GM12892 (cell line): ENCODE results near the gene FAM135A.

Source experiments
- DNase-seq: peaks from one replicate; pipeline ENCODE4 v3.0.0; 2011; ENCODE audit not compliant: insufficient read length
- FAIRE-seq: peaks from 2 replicates; lab custom pipeline; 2011; peaks lifted over from hg19 to GRCh38; lab: Jason Lieb, UNC
- POLR2A ChIP-seq: IDR thresholded peaks from 2 replicates; pipeline ENCODE4 v1.6.1; 2011; ENCODE audit warnings: low read depth, low read length, control low read depth
- POLR2AphosphoS5 ChIP-seq: IDR thresholded peaks from 2 replicates; pipeline ENCODE4 v1.6.1; 2011; ENCODE audit warnings: low read depth, low read length, control low read depth
- TAF1 ChIP-seq: IDR thresholded peaks from 2 replicates; pipeline ENCODE4 v1.6.1; 2011; ENCODE audit warnings: low read depth, mild to moderate bottlenecking, control low read depth, low read length, borderline replicate concordance

FAM135A gene

DNA sequence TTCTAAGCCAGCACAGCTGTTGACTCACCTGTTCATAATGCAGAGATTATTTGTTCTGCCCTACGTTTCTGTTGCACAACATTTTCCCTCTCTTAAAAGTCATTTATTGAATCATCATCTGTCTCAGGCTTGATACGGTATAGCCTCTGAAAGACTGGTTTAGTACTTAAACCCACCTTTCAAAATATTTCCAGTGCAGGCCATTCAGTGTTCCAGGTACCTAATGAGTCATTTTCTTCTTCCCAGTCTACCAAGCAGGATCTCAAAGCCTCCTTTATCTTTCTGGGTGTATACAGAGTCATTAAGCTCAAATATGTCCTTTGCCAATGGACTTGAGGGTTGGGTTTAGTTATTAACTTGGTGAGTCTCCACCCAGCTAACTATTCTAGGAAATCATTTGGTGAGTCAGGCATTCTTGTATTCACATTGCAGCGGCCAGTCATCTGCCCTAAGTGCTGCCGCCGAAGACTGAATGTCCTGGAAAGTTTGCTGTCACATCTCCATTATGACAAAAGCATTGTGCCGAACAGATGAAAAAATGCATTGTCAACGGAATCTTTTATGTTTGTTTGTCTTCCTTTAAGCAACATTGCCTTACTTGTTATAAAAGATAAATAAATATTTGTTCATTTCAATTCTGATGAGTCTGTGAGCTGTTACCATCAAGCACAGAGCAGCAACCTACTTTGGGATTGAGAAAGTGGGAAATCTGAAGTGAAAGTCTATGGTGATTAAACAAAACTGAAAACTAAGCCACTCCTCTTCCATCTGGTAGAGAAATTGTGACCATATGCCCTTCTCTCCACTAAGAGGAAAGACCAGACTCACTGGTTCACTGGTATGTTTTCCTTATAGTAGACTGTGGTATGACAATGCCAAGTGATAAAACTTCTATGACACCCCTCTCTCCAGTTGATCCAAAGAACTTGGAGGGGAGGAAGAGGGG lies 14.3 kb upstream of the FAM135A start:
- no peak for FAIRE-seq
- no peak for DNase-seq
- TF ChIP-seq POLR2AphosphoS5 (no peak), TAF1 (no peak)

DNA sequence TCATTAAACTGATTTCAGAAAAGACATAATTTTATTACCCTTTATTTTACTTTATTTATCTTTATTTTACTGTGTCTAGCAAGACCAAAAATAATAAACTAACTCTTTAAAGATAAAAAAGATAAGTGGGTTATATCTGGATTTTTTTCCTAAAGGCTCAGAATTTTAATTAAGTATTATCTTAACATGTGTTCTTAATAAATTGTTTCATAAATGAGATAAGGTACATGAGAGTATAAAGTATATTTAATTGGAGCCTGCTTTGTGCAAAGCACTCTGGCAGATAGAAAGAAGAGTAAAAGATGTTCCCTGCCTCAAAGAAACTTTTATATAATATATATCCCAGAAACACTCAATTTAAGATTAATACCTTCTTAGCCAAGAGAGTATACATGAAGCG lies 8.7 kb upstream of the FAM135A start:
- no peak for TF ChIP-seq POLR2A
- TF ChIP-seq TAF1, result no peak
- no peak for TF ChIP-seq POLR2AphosphoS5
- DNase-seq (no peak), FAIRE-seq (no peak)

DNA sequence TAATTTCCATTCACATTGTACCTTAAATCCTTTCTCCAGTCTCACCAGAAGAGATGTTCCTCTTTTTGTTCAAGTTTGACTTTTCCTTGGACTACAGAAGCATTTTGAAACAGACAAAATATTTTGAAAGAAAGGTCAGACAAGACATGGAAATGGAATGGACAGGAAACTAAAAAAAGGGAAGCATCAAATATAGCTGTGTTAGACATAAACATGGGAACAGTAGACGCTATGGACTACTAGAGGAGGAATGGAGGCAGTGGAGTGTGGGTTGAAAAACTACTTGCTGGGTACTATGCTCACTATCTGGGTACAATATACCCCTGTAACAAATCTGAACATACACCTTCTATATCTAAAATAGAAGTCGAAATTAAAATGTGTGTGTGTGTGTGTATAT lies 4.1 kb upstream of the FAM135A start:
- FAIRE-seq (no peak), DNase-seq (no peak)
- no peak for TF ChIP-seq POLR2A
- no peak for TF ChIP-seq POLR2AphosphoS5
- TF ChIP-seq TAF1, result no peak

DNA sequence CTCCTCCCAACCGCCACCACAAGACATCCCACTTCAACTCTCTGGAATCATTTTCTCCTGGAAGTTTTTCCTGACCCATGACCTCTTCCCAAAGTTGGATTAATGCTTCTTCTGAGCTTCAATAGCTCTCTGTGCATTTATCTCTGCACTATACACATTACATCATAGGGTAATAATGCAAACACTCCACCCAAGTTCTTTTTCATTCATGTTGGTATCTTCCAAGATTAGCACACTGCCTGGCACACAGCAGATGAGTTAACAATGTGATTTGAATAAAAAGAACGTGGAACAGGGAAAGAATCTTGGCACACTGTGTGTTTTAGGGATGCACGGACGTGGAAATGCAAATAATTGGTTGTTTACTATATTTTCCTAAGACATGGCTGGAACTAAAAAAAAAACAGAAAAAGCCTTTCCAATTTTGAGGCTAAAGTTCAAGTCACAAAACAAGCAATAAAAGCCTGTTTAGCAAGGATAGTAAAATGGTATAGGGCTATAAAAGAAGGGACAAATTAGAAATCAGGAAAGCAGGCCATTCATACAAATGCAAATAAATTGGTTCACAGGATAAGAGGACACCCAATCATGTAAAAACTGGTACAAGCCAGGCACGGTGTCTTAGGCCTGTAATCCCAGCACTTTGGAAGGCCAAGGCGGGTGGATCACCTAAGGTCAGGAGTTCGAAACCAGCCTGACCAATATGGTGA lies 1.6 kb upstream of the FAM135A start:
- no peak for TF ChIP-seq POLR2A
- no peak for TF ChIP-seq TAF1
- TF ChIP-seq POLR2AphosphoS5, result no peak

DNA sequence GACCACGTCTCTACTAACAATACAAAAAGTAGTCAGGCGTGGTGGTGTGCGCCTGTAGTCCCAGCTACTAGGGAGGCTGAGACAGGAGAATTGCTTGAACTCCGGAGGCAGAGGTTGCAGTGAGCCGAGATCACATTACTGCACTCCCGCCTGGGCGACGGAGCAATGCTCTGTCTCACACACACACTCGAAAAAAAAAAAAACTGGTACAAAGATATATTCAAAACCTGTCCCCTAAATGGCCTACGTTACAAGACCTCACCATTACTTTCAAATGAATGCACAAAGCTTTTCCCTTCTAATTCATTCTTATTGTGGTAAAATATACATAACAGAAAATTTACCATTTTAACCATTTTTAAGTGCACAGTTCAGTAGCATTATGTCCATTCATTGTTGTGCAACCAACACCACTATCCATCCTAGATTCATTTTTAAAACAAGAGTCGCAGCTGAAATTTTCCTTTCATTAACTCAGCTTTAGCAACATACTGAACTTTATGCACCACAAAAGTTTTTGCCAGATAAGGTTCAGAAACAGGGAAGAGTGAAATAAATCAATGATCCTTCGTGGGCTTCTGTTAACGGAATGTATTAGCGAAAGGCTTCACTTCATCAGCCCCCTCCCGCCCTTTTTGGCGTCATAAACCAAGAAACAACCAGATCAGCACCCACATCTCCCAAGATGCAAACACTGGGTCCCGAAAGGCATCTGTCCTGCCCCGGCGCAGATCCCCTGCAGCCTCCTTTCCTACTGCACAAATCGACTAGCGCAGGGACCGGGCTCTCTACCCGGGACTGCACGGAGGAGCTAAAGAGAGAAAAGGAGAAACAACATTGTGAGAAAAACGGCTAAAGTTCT lies 825 bp upstream of the FAM135A start:
- FAIRE-seq (no peak), DNase-seq (no peak)
- TF ChIP-seq POLR2AphosphoS5, result no peak
- TF ChIP-seq POLR2A, result no peak

More for the DNA sequence above, 1.6 kb upstream of the FAM135A start:
- FAIRE-seq (no peak), DNase-seq (no peak)

DNA sequence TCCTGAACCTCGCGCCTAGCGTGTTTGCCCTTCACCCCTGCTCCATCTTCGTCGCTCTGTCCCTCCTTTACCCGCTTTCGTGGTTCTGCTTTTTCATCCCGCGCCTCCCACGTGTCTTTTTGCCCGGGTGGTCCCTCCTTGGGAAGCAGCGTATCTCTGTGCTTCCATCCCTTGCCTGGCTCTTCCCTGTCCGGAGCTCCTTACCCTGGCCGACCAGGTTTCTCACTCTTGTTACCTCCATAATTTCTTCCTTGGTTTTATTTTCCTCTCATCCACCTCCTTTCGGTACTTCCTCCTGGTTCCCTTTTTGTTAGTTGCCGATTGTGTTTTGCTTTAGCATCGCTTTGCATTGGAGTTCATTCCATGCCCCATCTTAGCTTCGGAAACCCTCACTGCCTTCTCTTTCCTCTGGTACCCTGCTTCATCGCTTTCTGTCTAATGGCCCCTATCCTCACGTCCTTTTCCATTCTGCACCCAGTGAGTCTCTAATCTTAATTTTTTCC lies 735 bp downstream of the FAM135A start:
- TF ChIP-seq POLR2AphosphoS5 (no peak), TAF1 (no peak), POLR2A (no peak)
- no peak for DNase-seq
- no peak for FAIRE-seq

DNA sequence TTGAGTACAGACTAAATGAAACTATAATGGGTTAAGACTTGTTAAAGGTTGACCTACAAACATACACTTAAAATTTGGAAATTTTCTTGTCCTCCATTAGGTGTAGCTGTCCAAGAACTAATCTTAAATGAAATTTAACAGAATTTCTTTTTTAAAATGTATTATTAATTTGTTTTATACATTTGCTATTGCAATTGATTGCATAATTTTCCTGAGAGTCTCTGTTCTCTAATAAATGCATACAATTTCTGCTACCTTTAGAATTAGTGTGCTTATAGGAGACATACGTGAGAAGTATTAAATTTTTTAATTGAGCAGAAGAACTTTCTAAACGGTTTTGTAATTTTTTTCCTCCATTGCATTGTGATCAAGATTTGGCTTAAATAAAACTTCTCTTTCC lies 1.5 kb downstream of the FAM135A start:
- DNase-seq, result no peak
- TF ChIP-seq POLR2A (no peak), TAF1 (no peak)
- FAIRE-seq, result no peak

DNA sequence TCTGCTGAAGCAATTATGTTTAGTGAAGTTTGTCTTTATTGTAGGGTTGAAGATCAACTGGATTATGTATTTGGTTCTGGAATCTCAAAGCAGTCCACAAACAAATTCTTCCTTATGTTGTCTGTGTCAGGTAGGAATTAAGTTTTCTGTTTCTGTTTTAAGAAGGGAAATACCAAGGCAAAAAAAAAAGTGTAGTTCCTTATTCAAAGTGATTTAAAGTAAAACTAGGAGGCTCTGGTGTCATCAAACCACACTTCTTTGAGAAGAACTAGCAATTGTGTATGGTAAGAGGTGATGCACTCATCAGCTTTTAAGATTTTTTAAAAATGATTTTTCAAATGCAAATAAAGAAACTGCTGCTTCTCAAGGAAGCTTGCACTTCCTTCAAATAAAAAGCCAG lies 1.9 kb downstream of the FAM135A start:
- TF ChIP-seq TAF1, result no peak
- TF ChIP-seq POLR2A, result no peak
- TF ChIP-seq POLR2AphosphoS5, result no peak
- FAIRE-seq, result no peak
- DNase-seq, result no peak

DNA sequence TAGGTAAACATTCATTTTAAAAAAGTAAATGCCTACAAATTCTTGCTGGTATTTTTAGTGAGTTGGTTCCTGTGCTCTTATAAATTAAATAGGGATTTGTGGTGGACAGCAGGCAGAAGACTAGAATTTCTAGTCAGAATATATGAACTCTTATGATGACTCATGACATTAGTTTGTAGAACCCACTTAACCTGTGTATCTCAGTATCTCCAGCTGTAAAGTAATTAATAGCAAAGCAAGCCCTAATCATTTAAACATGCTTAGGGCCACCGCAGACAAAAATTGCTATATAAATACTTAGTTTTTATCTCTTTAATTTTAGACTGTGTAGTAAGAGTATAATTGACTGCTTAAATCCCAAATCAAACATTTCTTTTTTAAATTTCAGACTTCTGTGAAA lies 2.4 kb downstream of the FAM135A start:
- no peak for TF ChIP-seq POLR2A
- no peak for TF ChIP-seq POLR2AphosphoS5
- FAIRE-seq, result no peak
- DNase-seq, result no peak

DNA sequence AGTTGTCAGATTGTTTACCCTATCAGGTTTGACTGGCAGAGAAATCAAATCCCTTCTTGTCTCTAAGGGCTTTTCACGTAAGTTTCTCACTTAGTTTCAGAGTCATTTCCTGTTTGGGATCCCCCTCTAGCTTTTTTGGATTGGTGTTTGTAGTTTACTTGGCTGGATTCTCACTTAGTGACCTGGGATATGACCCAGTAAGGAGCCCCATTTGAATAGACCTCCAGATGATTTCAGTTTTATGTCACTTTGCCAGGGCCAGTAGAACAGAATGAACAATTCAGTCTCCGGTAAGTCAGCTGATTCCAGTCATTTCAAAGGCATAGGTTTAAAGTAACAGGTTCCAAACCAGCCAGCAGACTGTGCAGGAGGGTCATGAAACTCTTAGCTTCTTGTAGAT lies 8.2 kb downstream of the FAM135A start:
- TF ChIP-seq POLR2A (no peak), TAF1 (no peak), POLR2AphosphoS5 (no peak)
- FAIRE-seq (no peak), DNase-seq (no peak)

DNA sequence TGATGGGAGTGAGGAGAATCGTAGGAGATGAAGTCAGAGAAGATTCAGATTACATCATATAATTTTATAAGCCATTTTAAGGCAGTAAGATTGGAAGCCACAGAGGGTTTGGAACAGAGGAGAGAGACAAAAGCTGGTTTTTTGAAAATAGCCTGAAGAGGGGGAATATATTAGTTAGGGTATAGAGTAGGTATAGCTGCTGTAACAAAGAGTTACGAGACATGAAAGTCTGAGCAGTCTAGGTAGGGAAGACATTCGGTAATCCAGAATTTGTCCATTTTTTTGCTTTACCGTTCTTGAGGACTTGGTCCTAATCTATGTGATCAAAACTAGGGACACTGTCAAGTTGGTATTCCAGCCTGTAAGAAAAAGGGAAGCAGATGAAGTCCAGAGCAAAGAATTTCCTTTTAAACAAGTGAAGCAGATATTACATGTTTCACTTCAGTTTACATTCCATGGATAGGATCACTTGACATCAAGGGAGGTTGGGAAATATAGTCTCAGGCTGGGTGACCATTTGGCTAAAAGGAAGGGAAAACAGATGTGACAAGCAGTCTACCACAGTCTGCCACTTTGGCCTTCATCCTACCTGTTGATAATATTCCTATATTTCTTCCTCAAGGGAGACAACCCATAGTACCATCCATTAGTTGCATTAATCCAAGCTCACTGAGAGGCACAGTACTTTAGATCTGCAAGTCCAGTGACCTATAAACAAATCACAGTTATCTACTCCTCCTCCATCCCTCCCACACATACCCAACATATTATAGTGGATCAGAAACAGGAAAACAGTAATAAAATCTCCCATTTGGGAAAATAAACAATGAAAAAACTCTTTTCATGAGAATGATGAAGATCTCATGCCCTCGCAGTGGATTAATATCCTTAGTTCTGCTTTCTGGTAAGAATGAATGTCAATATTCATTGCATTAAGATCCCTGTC lies 10.2 kb downstream of the FAM135A start:
- no peak for FAIRE-seq
- no peak for TF ChIP-seq TAF1
- TF ChIP-seq POLR2AphosphoS5, result no peak
- no peak for TF ChIP-seq POLR2A
- DNase-seq, result no peak
